Testis (tissue), 3 donors: Measurements from ENCODE around the gene MOB2. TPM values are rescaled to one million over a fixed set of nuclear protein-coding genes. Genes with fewer than 3 reads are reported as not detected.

Experiments used
- DNase-seq: peaks from one replicate; pipeline ENCODE4 v3.0.0-alpha.2; 2019
- H3K27ac ChIP-seq, 2 donors: fragments of 200-600 bp; sonication (generic); one replicate each; pipeline ENCODE4 v1.5.1; 2019
- H3K27me3 ChIP-seq: fragments of 200-600 bp; sonication (generic); one replicate; pipeline ENCODE4 v1.5.1; 2019
- H3K36me3 ChIP-seq: fragments of 200-600 bp; sonication (generic); one replicate; pipeline ENCODE4 v1.5.1; 2017; ENCODE audit warnings: low read depth; ENCODE audit errors: missing control alignments
- H3K4me1 ChIP-seq: fragments of 200-600 bp; sonication (generic); one replicate; pipeline ENCODE4 v1.5.1; 2019
- H3K4me3 ChIP-seq, 2 donors: fragments of 200-600 bp; sonication (generic); one replicate each; pipeline ENCODE4 v1.5.1; 2017 to 2019
- H3K9me3 ChIP-seq: fragments of 200-600 bp; sonication (generic); one replicate; pipeline ENCODE4 v1.5.1; 2017
- CTCF ChIP-seq, 3 experiments: fragments of 450-650 bp in 2 of 3; fragments of 200-600 bp in 1 of 3; sonication (generic) in 1 of 3; IDR thresholded peaks; one replicate each; pipeline ENCODE4 v1.5.1; 2016 to 2019; ENCODE audit warnings: antibody characterized with exemption in 3 of 3, mild to moderate bottlenecking in 2 of 3, moderate library complexity in 1 of 3
- POLR2A ChIP-seq: fragments of 450-650 bp; IDR thresholded peaks from one replicate; pipeline ENCODE4 v1.6.1; 2017; ENCODE audit warnings: antibody characterized with exemption, mild to moderate bottlenecking, moderate library complexity
- WGBS, 2 donors: methylation state at CpG; one replicate each; pipeline ENCODE4 v1.1.5; 2018; 5-methylcytosine and 5-hydroxymethylcytosine counted together
- intact Hi-C: fragments of 100-400 bp; cut with DNase I; formaldehyde crosslinking; loops from one replicate; pipeline ENCODE4 v1.15.1; 2023; ENCODE audit warnings: low total_unique reads
- polyA plus RNA-seq: library from polyadenylated mRNA; stranded (reverse); fragments of 350-450 nt; fragmentation: Illumina TruSeq; extraction: RNeasy Lipid Tissue Mini Kit (QIAGEN cat#74804); gene quantifications from one replicate; pipeline ENCODE4 v1.2.3, GENCODE V29; 2014; ENCODE audit warnings: low read depth, low replicate concordance; ENCODE audit not compliant: insufficient read depth
- total RNA-seq, 2 donors: library from RNA; depleted of rRNA; stranded (reverse); fragments of >200 nt; gene quantifications; one replicate each; pipeline ENCODE4 v1.2.3, GENCODE V29; 2016

The MOB2 gene
- total and polyA plus RNA-seq, 3 donors from 2014 or later: 41.5 to 57.7 (median 46.8) TPM

- Histone ChIP-seq H3K27ac (no peak overlapping the region), H3K9me3 (no peaks in the 10 kb centered on the region), H3K4me1 (peaks cover 13% of the 10 kb centered on the region), H3K36me3 (no peaks in the 10 kb centered on the region), H3K4me3 (no peak overlapping the region), H3K27me3 (no peaks in the 10 kb centered on the region)
- WGBS, 2 donors: 67 to 72% methylated on average over 17 to 19 of the region's 19 CpGs
- DNase-seq: no peak
- TF ChIP-seq POLR2A (no peak), CTCF (IDR thresholded peaks at IDR 0.05) (no peak)
- intact Hi-C loops: no loop called here
Measured at GRCh38 chr11:1468473-1469066, 18.0 kb downstream of the MOB2 start.

- TF ChIP-seq CTCF (IDR thresholded peaks at IDR 0.05) (no peak), POLR2A (no peak)
- Histone ChIP-seq H3K9me3 (no peaks in the 10 kb centered on the region), H3K4me3 (no peak overlapping the region), H3K27me3 (no peaks in the 10 kb centered on the region), H3K27ac (no peak overlapping the region), H3K4me1 (peaks cover 13% of the 10 kb centered on the region), H3K36me3 (no peaks in the 10 kb centered on the region)
- 68 to 73% methylated on average over 15 to 18 of the region's 18 CpGs for WGBS, 2 donors
- intact Hi-C loops: no loop called here
- DNase-seq: no peak
Measured at GRCh38 chr11:1468002-1468401, 18.6 kb downstream of the MOB2 start.

GRCh38 chr11:1467270-1467669 is 19.3 kb downstream of the MOB2 start:
- no peaks in the 10 kb centered on the region for H3K9me3 ChIP-seq
- 53 to 75% methylated on average over 9 of the region's 9 CpGs for WGBS, 2 donors
- TF ChIP-seq POLR2A: no peak
- no peak for TF ChIP-seq CTCF (IDR thresholded peaks at IDR 0.05)
- no peak overlapping the region for H3K4me3 ChIP-seq
- H3K27ac ChIP-seq: no peak overlapping the region
- intact Hi-C loops: no loop called here
- peaks cover 13% of the 10 kb centered on the region for H3K4me1 ChIP-seq
- H3K27me3 ChIP-seq: no peaks in the 10 kb centered on the region
- DNase-seq: no peak
- H3K36me3 ChIP-seq: no peaks in the 10 kb centered on the region

GRCh38 chr11:1466784-1467183 is 19.8 kb downstream of the MOB2 start:
- DNase-seq: no peak
- H3K27me3 ChIP-seq: no peaks in the 10 kb centered on the region
- TF ChIP-seq CTCF (IDR thresholded peaks at IDR 0.05) (no peak), POLR2A (no peak)
- H3K9me3 ChIP-seq: no peaks in the 10 kb centered on the region
- no peaks in the 10 kb centered on the region for H3K36me3 ChIP-seq
- 86 to 87% methylated on average over 16 of the region's 16 CpGs for WGBS, 2 donors
- intact Hi-C loops: no loop called here
- H3K4me1 ChIP-seq: peaks cover 13% of the 10 kb centered on the region
- H3K27ac ChIP-seq: no peak overlapping the region
- H3K4me3 ChIP-seq: no peak overlapping the region

- H3K27me3 ChIP-seq: no peaks in the 10 kb centered on the region
- intact Hi-C loops: no loop called here
- 88 to 97% methylated on average over 9 to 16 of the region's 16 CpGs for WGBS, 2 donors
- no peak overlapping the region for H3K27ac ChIP-seq
- H3K9me3 ChIP-seq: no peaks in the 10 kb centered on the region
- H3K4me3 ChIP-seq: no peak overlapping the region
- TF ChIP-seq CTCF (IDR thresholded peaks at IDR 0.05): no peak
- no peak for TF ChIP-seq POLR2A
- no peak for DNase-seq
- H3K4me1 ChIP-seq: peaks cover 15% of the 10 kb centered on the region
- no peaks in the 10 kb centered on the region for H3K36me3 ChIP-seq
Measured at GRCh38 chr11:1463056-1463455, 23.5 kb downstream of the MOB2 start.
